HCT116 (cell line): Measurements from ENCODE around the gene KRT38.

Source experiments
- EZH2 ChIP-seq: fragments of 200-600 bp; sonication (generic); IDR thresholded peaks from 2 replicates; pipeline ENCODE4 v1.6.1; 2017; ENCODE audit warnings: antibody characterized with exemption, mixed run types
- EZH2phosphoT487 ChIP-seq: fragments of 200-600 bp; IDR thresholded peaks from 2 replicates; pipeline ENCODE4 v1.6.1; 2018; ENCODE audit warnings: antibody characterized with exemption, borderline replicate concordance
- POLR2A ChIP-seq: IDR thresholded peaks from 2 replicates; pipeline ENCODE4 v1.7.0; 2011; ENCODE audit warnings: borderline replicate concordance; ENCODE audit not compliant: insufficient read depth, insufficient read length; ENCODE audit errors: extremely low read depth
- POLR2AphosphoS5 ChIP-seq: IDR thresholded peaks from 2 replicates; pipeline ENCODE4 v1.6.1; 2011; ENCODE audit warnings: mild to moderate bottlenecking, low read depth, low read length, moderate library complexity
- RAD21 ChIP-seq: IDR thresholded peaks from 2 replicates; pipeline ENCODE4 v1.6.1; 2012; ENCODE audit warnings: low read depth, mild to moderate bottlenecking
- SP1 ChIP-seq: IDR thresholded peaks from 2 replicates; pipeline ENCODE4 v1.6.1; 2012; ENCODE audit warnings: low read depth
- TCF7L2 ChIP-seq: IDR thresholded peaks from 2 replicates; pipeline ENCODE4 v1.7.0; 2011; ENCODE audit warnings: borderline replicate concordance, inconsistent platforms; ENCODE audit not compliant: insufficient read depth, insufficient read length; ENCODE audit errors: extremely low read depth
- TF ChIP-seq, protein P1 (sequence below), 3 experiments: fragments of 200-600 bp in 1 of 3; sonication (generic) in 1 of 3; IDR thresholded peaks in 2 of 3; conservative IDR thresholded peaks in 1 of 3; 2 replicates each; pipeline ENCODE4 v1.5.1; 2012 to 2017; ENCODE audit warnings: low read depth in 2 of 3, low read length in 2 of 3, antibody characterized with exemption in 1 of 3, borderline replicate concordance in 1 of 3, control low read depth in 1 of 3, mild to moderate bottlenecking in 1 of 3, mixed read lengths in 1 of 3, mixed run types in 1 of 3, moderate library complexity in 1 of 3; ENCODE audit not compliant: insufficient read depth in 1 of 3
- TF ChIP-seq, protein P2 (sequence below): IDR thresholded peaks from 2 replicates; pipeline ENCODE4 v1.6.1; 2012; ENCODE audit warnings: low read depth
- TF ChIP-seq, protein P3 (sequence below): IDR thresholded peaks from 2 replicates; pipeline ENCODE4 v1.6.1; 2011; ENCODE audit warnings: mild to moderate bottlenecking, low read length, moderate library complexity; ENCODE audit not compliant: insufficient replicate concordance; ENCODE audit errors: extremely low read depth

DNA sequence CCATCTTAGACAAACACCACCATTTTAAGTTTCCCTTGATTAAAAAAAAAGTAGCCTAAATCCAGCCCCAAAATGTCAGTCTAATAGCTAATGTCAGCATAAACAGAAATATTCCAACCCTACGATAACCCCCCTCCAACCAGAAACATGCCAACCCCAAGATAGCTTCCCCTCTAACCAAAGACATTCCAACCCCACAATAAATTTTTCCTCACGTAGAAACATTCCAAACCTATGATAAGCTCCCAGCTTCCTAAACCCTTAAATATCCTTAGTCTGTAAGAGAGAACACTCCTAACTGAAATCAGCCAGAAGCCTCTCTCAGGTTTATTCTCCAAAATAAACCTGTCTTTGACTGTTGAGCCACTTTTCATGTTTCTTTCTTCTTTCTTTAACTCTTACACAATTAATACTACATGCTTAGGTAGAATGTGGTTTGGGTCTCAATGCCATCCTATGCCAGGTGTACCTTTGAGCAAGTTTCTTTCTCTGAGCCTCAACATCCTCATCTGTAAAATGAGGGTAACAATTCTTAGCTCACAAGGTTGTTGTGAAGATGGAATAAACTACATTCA lies 10.5 kb upstream of the KRT38 start:
- TF ChIP-seq POLR2AphosphoS5 (no peak), POLR2A (no peak), RAD21 (no peak), SP1 (no peak), EZH2phosphoT487 (no peak), EZH2 (no peak), TCF7L2 (no peak)
- TF ChIP-seq, protein P1, sequence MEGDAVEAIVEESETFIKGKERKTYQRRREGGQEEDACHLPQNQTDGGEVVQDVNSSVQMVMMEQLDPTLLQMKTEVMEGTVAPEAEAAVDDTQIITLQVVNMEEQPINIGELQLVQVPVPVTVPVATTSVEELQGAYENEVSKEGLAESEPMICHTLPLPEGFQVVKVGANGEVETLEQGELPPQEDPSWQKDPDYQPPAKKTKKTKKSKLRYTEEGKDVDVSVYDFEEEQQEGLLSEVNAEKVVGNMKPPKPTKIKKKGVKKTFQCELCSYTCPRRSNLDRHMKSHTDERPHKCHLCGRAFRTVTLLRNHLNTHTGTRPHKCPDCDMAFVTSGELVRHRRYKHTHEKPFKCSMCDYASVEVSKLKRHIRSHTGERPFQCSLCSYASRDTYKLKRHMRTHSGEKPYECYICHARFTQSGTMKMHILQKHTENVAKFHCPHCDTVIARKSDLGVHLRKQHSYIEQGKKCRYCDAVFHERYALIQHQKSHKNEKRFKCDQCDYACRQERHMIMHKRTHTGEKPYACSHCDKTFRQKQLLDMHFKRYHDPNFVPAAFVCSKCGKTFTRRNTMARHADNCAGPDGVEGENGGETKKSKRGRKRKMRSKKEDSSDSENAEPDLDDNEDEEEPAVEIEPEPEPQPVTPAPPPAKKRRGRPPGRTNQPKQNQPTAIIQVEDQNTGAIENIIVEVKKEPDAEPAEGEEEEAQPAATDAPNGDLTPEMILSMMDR (IDR thresholded peaks at IDR 0.05 in 2 of 3, conservative IDR thresholded peaks at IDR 0.05 in 1 of 3; ENCODE audit: borderline replicate concordance in 1 of 3, insufficient read depth in 1 of 3, low read depth in 2 of 3, low read length in 2 of 3) = no peak
- TF ChIP-seq, protein P2, sequence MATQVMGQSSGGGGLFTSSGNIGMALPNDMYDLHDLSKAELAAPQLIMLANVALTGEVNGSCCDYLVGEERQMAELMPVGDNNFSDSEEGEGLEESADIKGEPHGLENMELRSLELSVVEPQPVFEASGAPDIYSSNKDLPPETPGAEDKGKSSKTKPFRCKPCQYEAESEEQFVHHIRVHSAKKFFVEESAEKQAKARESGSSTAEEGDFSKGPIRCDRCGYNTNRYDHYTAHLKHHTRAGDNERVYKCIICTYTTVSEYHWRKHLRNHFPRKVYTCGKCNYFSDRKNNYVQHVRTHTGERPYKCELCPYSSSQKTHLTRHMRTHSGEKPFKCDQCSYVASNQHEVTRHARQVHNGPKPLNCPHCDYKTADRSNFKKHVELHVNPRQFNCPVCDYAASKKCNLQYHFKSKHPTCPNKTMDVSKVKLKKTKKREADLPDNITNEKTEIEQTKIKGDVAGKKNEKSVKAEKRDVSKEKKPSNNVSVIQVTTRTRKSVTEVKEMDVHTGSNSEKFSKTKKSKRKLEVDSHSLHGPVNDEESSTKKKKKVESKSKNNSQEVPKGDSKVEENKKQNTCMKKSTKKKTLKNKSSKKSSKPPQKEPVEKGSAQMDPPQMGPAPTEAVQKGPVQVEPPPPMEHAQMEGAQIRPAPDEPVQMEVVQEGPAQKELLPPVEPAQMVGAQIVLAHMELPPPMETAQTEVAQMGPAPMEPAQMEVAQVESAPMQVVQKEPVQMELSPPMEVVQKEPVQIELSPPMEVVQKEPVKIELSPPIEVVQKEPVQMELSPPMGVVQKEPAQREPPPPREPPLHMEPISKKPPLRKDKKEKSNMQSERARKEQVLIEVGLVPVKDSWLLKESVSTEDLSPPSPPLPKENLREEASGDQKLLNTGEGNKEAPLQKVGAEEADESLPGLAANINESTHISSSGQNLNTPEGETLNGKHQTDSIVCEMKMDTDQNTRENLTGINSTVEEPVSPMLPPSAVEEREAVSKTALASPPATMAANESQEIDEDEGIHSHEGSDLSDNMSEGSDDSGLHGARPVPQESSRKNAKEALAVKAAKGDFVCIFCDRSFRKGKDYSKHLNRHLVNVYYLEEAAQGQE = no peak
- TF ChIP-seq, protein P3, sequence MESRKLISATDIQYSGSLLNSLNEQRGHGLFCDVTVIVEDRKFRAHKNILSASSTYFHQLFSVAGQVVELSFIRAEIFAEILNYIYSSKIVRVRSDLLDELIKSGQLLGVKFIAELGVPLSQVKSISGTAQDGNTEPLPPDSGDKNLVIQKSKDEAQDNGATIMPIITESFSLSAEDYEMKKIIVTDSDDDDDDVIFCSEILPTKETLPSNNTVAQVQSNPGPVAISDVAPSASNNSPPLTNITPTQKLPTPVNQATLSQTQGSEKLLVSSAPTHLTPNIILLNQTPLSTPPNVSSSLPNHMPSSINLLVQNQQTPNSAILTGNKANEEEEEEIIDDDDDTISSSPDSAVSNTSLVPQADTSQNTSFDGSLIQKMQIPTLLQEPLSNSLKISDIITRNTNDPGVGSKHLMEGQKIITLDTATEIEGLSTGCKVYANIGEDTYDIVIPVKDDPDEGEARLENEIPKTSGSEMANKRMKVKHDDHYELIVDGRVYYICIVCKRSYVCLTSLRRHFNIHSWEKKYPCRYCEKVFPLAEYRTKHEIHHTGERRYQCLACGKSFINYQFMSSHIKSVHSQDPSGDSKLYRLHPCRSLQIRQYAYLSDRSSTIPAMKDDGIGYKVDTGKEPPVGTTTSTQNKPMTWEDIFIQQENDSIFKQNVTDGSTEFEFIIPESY = no peak
